ENCODE data around the gene MUC21. TPM values are rescaled to one million over a fixed set of nuclear protein-coding genes. Genes with fewer than 3 reads are reported as not detected.

Gene MUC21
- not detected in 2 replicates for total RNA-seq

GRCh38 chr6:30983439-30983838 lies at the start of gene MUC21:
MUC21 (plus strand) TSS chr6:30983718; CDS start chr6:30983959, 241 bp downstream.

GRCh38 chr6:30940361-30940986 lies 43.0 kb upstream of the MUC21 start, which contains the start of gene MUCL3:
MUCL3 (plus strand) TSS chr6:30940973; CDS start chr6:30941000, 27 bp downstream.

GRCh38 chr6:31010393-31011060 lies 27.0 kb downstream of the MUC21 start, which contains the start of gene MUC22:
MUC22 (plus strand) TSS chr6:31010474; CDS start chr6:31010707, 233 bp downstream.

Other genes starting within 250 kb of the MUC21 start
- gene FLOT1, start 241.0 kb upstream of the MUC21 start, total RNA-seq = 122 and 134 TPM in 2 replicates
- 14.7 and 23.0 TPM in 2 replicates for gene IER3, start 239.2 kb upstream of the MUC21 start, total RNA-seq
- 10.6 and 26.8 TPM in 2 replicates for gene DDR1, start 99.2 kb upstream of the MUC21 start, total RNA-seq
- gene GTF2H4, start 75.5 kb upstream of the MUC21 start, total RNA-seq = 8.8 and 9.6 TPM in 2 replicates
- gene VARS2, start 69.5 kb upstream of the MUC21 start, total RNA-seq = 17.0 and 24.3 TPM in 2 replicates
- not detected in 2 replicates for gene SFTA2, start 51.5 kb upstream of the MUC21 start, total RNA-seq
- not detected in 2 replicates for gene MUCL3, start 42.7 kb upstream of the MUC21 start, total RNA-seq
- under 0.01 TPM in 1 of 2 replicates, not detected in the other for gene MUC22, start 26.8 kb downstream of the MUC21 start, total RNA-seq
- not detected in 2 replicates for gene C6orf15, start 128.9 kb downstream of the MUC21 start, total RNA-seq
- gene PSORS1C1, start 131.1 kb downstream of the MUC21 start, total RNA-seq = 0.29 and 0.99 TPM in 2 replicates
- not detected in 2 replicates for gene CDSN, start 136.7 kb downstream of the MUC21 start, total RNA-seq
- not detected in 2 replicates for gene PSORS1C2, start 155.3 kb downstream of the MUC21 start, total RNA-seq
- gene CCHCR1, start 174.1 kb downstream of the MUC21 start, total RNA-seq = 20.2 and 22.0 TPM in 2 replicates
- gene TCF19, start 174.9 kb downstream of the MUC21 start, total RNA-seq = 4.5 and 23.1 TPM in 2 replicates
- gene POU5F1, start 187.0 kb downstream of the MUC21 start, total RNA-seq = 0.33 TPM in 1 of 2 replicates, not detected in the other

Measured in smooth muscle cell of trachea (primary cell).